Choroid plexus epithelial cell (primary cell): ENCODE measurements around the gene CSAD.
"Not testable (repeated sequence)": the region's sequence is repeated elsewhere in the genome, so short reads cannot be mapped to it uniquely, and the experiment has no call there.

Experiments
- DNase-seq: peaks from one replicate; pipeline ENCODE4 v3.0.0-alpha.2; 2010; ENCODE audit warnings: low read depth
- H3K4me3 ChIP-seq: 2 replicates; pipeline ENCODE4 v1.5.1; 2011; ENCODE audit warnings: low read depth, mild to moderate bottlenecking, control low read depth, low read length, moderate library complexity
- CTCF ChIP-seq: conservative IDR thresholded peaks from 2 replicates; pipeline ENCODE4 v1.5.1; 2011; ENCODE audit warnings: low read depth, mild to moderate bottlenecking, control low read depth, inconsistent platforms, low read length, moderate library complexity

CSAD gene

GRCh38 chr12:53115112-53115890, 65.4 kb downstream of the CSAD start:
- no peak overlapping the region for H3K4me3 ChIP-seq
- TF ChIP-seq CTCF = no peak
- DNase-seq = no peak

GRCh38 chr12:53113951-53114350, 66.8 kb downstream of the CSAD start:
- no peak for DNase-seq
- H3K4me3 ChIP-seq = no peak overlapping the region
- no peak for TF ChIP-seq CTCF

GRCh38 chr12:53113136-53113705, 67.5 kb downstream of the CSAD start:
- no peak for DNase-seq
- no peak overlapping the region for H3K4me3 ChIP-seq
- TF ChIP-seq CTCF = no peak

GRCh38 chr12:53112431-53112830, 68.3 kb downstream of the CSAD start:
- not testable (repeated sequence) for DNase-seq, H3K4me3 ChIP-seq
